CD14-positive monocyte (primary cell): ENCODE measurements around the gene YBX3. TPM values are rescaled to one million over a fixed set of nuclear protein-coding genes. Genes with fewer than 3 reads are reported as not detected.

Experiments
- DNase-seq, 3 donors: peaks; one replicate each; pipeline ENCODE4 v3.0.0-alpha.2; 2011 to 2022
- H2AFZ ChIP-seq: 2 replicates; pipeline ENCODE4 v1.6.0; 2012; ENCODE audit warnings: mild to moderate bottlenecking, low read depth, low read length, inconsistent platforms; ENCODE audit not compliant: insufficient read depth, poor library complexity, severe bottlenecking
- H3K27ac ChIP-seq, 2 donors: 1 replicate in 1 of 2; 2 replicates in 1 of 2; pipeline ENCODE4 v1.5.1; 2012 to 2013; ENCODE audit warnings: low read length in 2 of 2, control low read depth in 1 of 2, inconsistent platforms in 1 of 2, low read depth in 1 of 2, mild to moderate bottlenecking in 1 of 2
- H3K27me3 ChIP-seq, 2 donors: one replicate each; pipeline versions ENCODE4 v1.6.0 to v1.6.1; 2011 to 2013; ENCODE audit warnings: low read length in 2 of 2; ENCODE audit not compliant: control insufficient read depth in 2 of 2, insufficient read depth in 2 of 2
- H3K36me3 ChIP-seq, 2 donors: replicated peaks in 1 of 2; 1 replicate in 1 of 2; 2 replicates in 1 of 2; pipeline versions ENCODE4 v1.5.1 to v1.6.1; 2012 to 2013; ENCODE audit warnings: low read length in 2 of 2, control low read depth in 1 of 2, inconsistent platforms in 1 of 2, mild to moderate bottlenecking in 1 of 2; ENCODE audit not compliant: insufficient read depth in 2 of 2, control insufficient read depth in 1 of 2
- H3K4me1 ChIP-seq, 2 donors: 1 replicate in 1 of 2; 2 replicates in 1 of 2; pipeline versions ENCODE4 v1.5.1 to v1.6.1; 2012 to 2013; ENCODE audit warnings: low read length in 2 of 2, control low read depth in 1 of 2, inconsistent platforms in 1 of 2, mild to moderate bottlenecking in 1 of 2, moderate library complexity in 1 of 2; ENCODE audit not compliant: insufficient read depth in 2 of 2, control insufficient read depth in 1 of 2
- H3K4me2 ChIP-seq: replicated peaks from 2 replicates; pipeline ENCODE3; 2012; ENCODE audit warnings: low read length, moderate library complexity, mild to moderate bottlenecking; ENCODE audit not compliant: poor library complexity, severe bottlenecking; ENCODE audit errors: extremely low read depth
- H3K4me3 ChIP-seq, 3 experiments: fragments of 200-600 bp in 1 of 3; sonication (generic) in 1 of 3; replicated peaks in 1 of 3; 1 replicate in 2 of 3; 2 replicates in 1 of 3; pipeline ENCODE4 v1.5.1; 2011 to 2013; ENCODE audit warnings: low read length in 3 of 3, mild to moderate bottlenecking in 3 of 3, control low read depth in 2 of 3, low read depth in 2 of 3, inconsistent platforms in 1 of 3, moderate library complexity in 1 of 3
- H3K79me2 ChIP-seq: 2 replicates; pipeline ENCODE4 v1.6.0; 2012; ENCODE audit warnings: mild to moderate bottlenecking, control low read depth, inconsistent platforms, low read length, moderate library complexity; ENCODE audit not compliant: insufficient read depth
- H3K9ac ChIP-seq: 2 replicates; pipeline ENCODE4 v1.6.0; 2017; ENCODE audit warnings: low read length, mild to moderate bottlenecking; ENCODE audit not compliant: insufficient read depth, poor library complexity, severe bottlenecking
- H3K9me3 ChIP-seq, 2 donors: replicated peaks in 1 of 2; 1 replicate in 1 of 2; 2 replicates in 1 of 2; pipeline versions ENCODE4 v1.5.1 to v1.6.1; 2012 to 2013; ENCODE audit warnings: low read length in 2 of 2, control low read depth in 1 of 2; ENCODE audit not compliant: control insufficient read depth in 1 of 2, insufficient read depth in 1 of 2
- H4K20me1 ChIP-seq: 2 replicates; pipeline ENCODE4 v1.6.0; 2012; ENCODE audit warnings: mild to moderate bottlenecking, low read length, control low read depth, moderate library complexity; ENCODE audit not compliant: insufficient read depth
- H3K27ac Mint-ChIP-seq, 7 donors: one replicate each; pipeline ENCODE4 v1.8.0; 2020; ENCODE audit warnings: mild to moderate bottlenecking in 7 of 7, mixed read lengths in 7 of 7, moderate library complexity in 6 of 7, inconsistent platforms in 2 of 7
- H3K27me3 Mint-ChIP-seq, 3 donors: one replicate each; pipeline ENCODE4 v1.8.0; 2021 to 2022; ENCODE audit warnings: low read depth in 3 of 3, mild to moderate bottlenecking in 3 of 3, mixed read lengths in 3 of 3, moderate library complexity in 3 of 3, inconsistent platforms in 1 of 3
- H3K36me3 Mint-ChIP-seq, 2 donors: one replicate each; pipeline ENCODE4 v1.8.0; 2020; ENCODE audit warnings: mixed read lengths in 2 of 2, inconsistent platforms in 1 of 2, mild to moderate bottlenecking in 1 of 2
- H3K4me1 Mint-ChIP-seq: one replicate; pipeline ENCODE4 v1.8.0; 2020; ENCODE audit warnings: mild to moderate bottlenecking, mixed read lengths
- H3K4me3 Mint-ChIP-seq, 2 donors: one replicate each; pipeline ENCODE4 v1.8.0; 2020; ENCODE audit warnings: mild to moderate bottlenecking in 2 of 2, mixed read lengths in 2 of 2, moderate library complexity in 1 of 2
- H3K9me3 Mint-ChIP-seq, 7 donors: one replicate each; pipeline ENCODE4 v1.8.0; 2020 to 2022; ENCODE audit warnings: mixed read lengths in 7 of 7, mild to moderate bottlenecking in 6 of 7, moderate library complexity in 6 of 7, inconsistent platforms in 2 of 7
- CTCF ChIP-seq: fragments of 200-600 bp; IDR thresholded peaks from one replicate; pipeline ENCODE4 v1.8.0; 2022; ENCODE audit warnings: antibody characterized with exemption, mild to moderate bottlenecking
- WGBS: methylation state at CpG from one replicate; pipeline ENCODE4 v1.1.5; 2013; ENCODE audit warnings: missing lambda C conversion rate; ENCODE audit not compliant: insufficient coverage; 5-methylcytosine and 5-hydroxymethylcytosine counted together
- intact Hi-C, 2 donors: fragments of 100-400 bp; cut with micrococcal nuclease; formaldehyde crosslinking; loops; one replicate each; pipeline versions ENCODE4 v1.15.0 to v1.15.1; 2023
- polyA plus RNA-seq, 3 donors: library from polyadenylated mRNA; depleted of rRNA in 1 of 3; unstranded in 2 of 3; stranded (reverse) in 1 of 3; fragments of 300-500 nt in 2 of 3; fragments of >200 nt in 1 of 3; fragmentation: Illumina TruSeq in 2 of 3; gene quantifications; 1 replicate in 2 of 3; 2 replicates in 1 of 3; pipeline ENCODE4 v1.2.3, GENCODE V29; 2012 to 2021

Gene YBX3
- polyA plus RNA-seq, 3 donors: 104 to 203 (median 131) TPM

GRCh38 chr12:10690906-10691305, 32.2 kb downstream of the YBX3 start:
- H3K27ac Mint-ChIP-seq: no peak overlapping the region
- H3K4me1 ChIP-seq: no peaks in the 10 kb centered on the region
- no peak overlapping the region for H3K4me3 Mint-ChIP-seq
- WGBS: no CpG with 5 or more reads among the region's 2 CpGs
- H3K9me3 ChIP-seq: peaks cover 13 to 16% of the 10 kb centered on the region in 2 donors
- intact Hi-C loops: no loop called here
- no peaks in the 10 kb centered on the region for H3K4me1 Mint-ChIP-seq
- no peak for TF ChIP-seq CTCF
- no peak overlapping the region for H3K9ac ChIP-seq
- no peak overlapping the region for H3K27ac ChIP-seq
- H3K36me3 Mint-ChIP-seq: peaks cover 7 to 8% of the 10 kb centered on the region in 2 donors
- H3K4me2 ChIP-seq: no peak overlapping the region
- peaks cover 10 to 23% (median 14%) of the 10 kb centered on the region in 7 donors for H3K9me3 Mint-ChIP-seq
- peaks cover 0 to 2% (median 0%) of the 10 kb centered on the region in 3 donors for H3K27me3 Mint-ChIP-seq
- H4K20me1 ChIP-seq: no peaks in the 10 kb centered on the region
- H3K27me3 ChIP-seq: no peaks in the 10 kb centered on the region
- no peaks in the 10 kb centered on the region for H3K36me3 ChIP-seq
- no peak for DNase-seq
- no peak overlapping the region for H3K4me3 ChIP-seq
- H2AFZ ChIP-seq: no peak overlapping the region
- no peaks in the 10 kb centered on the region for H3K79me2 ChIP-seq

GRCh38 chr12:10689146-10689545, 34.0 kb downstream of the YBX3 start:
- H3K4me1 ChIP-seq: no peaks in the 10 kb centered on the region
- H3K36me3 ChIP-seq: no peaks in the 10 kb centered on the region
- H3K27ac ChIP-seq: no peak overlapping the region
- no peak overlapping the region for H3K4me2 ChIP-seq
- H3K9me3 Mint-ChIP-seq: peaks cover 10 to 23% (median 14%) of the 10 kb centered on the region in 7 donors
- no peak overlapping the region for H3K27ac Mint-ChIP-seq
- H3K9ac ChIP-seq: no peak overlapping the region
- no peaks in the 10 kb centered on the region for H3K36me3 Mint-ChIP-seq
- H3K79me2 ChIP-seq: no peaks in the 10 kb centered on the region
- H3K27me3 Mint-ChIP-seq: peaks cover 0 to 2% (median 0%) of the 10 kb centered on the region in 3 donors
- H2AFZ ChIP-seq: no peak overlapping the region
- WGBS: 100% methylated on average over 1 of the region's 2 CpGs
- no peaks in the 10 kb centered on the region for H3K4me1 Mint-ChIP-seq
- no peak for DNase-seq
- peaks cover 13 to 16% of the 10 kb centered on the region in 2 donors for H3K9me3 ChIP-seq
- TF ChIP-seq CTCF: no peak
- H3K27me3 ChIP-seq: no peaks in the 10 kb centered on the region
- H4K20me1 ChIP-seq: no peaks in the 10 kb centered on the region
- H3K4me3 ChIP-seq: no peak overlapping the region
- intact Hi-C loops: no loop called here
- no peak overlapping the region for H3K4me3 Mint-ChIP-seq
